Measurements from ENCODE around the gene SEMA3F.

The SEMA3F gene

DNA sequence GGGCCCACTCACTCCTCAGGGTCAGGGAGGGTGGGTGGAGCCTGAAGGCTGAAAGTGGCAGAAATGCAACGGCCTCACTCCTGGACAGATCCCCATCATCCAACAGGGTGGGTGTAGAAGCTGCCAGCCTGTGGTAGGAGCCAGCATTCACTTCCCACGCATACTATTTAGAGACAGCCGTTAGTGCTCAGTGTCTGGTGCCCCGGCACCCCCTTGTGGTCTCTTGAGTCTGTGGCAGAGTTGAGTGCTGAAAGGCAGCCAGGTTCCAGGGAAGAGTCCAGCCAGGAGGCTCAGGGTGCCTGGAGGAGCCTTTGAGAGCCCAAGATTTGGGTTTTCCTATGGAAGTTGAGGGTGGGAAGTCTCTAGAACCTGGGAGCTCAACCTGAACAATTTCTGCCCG lies 34.1 kb downstream of the SEMA3F start:
- peak; percentile 73 for DNase-seq (ENCODE audit: low spot score)
- in situ Hi-C loops (cut with MboI; ENCODE audit: low sequenced_read_pairs, unreplicated experiment) = no loop called here
- TF ChIP-seq, protein P1, sequence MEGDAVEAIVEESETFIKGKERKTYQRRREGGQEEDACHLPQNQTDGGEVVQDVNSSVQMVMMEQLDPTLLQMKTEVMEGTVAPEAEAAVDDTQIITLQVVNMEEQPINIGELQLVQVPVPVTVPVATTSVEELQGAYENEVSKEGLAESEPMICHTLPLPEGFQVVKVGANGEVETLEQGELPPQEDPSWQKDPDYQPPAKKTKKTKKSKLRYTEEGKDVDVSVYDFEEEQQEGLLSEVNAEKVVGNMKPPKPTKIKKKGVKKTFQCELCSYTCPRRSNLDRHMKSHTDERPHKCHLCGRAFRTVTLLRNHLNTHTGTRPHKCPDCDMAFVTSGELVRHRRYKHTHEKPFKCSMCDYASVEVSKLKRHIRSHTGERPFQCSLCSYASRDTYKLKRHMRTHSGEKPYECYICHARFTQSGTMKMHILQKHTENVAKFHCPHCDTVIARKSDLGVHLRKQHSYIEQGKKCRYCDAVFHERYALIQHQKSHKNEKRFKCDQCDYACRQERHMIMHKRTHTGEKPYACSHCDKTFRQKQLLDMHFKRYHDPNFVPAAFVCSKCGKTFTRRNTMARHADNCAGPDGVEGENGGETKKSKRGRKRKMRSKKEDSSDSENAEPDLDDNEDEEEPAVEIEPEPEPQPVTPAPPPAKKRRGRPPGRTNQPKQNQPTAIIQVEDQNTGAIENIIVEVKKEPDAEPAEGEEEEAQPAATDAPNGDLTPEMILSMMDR (IDR thresholded peaks at IDR 0.05; ENCODE audit: borderline replicate concordance, control extremely low read depth, extremely low read depth, insufficient read depth, missing control alignments) = peak; percentile 46

DNA sequence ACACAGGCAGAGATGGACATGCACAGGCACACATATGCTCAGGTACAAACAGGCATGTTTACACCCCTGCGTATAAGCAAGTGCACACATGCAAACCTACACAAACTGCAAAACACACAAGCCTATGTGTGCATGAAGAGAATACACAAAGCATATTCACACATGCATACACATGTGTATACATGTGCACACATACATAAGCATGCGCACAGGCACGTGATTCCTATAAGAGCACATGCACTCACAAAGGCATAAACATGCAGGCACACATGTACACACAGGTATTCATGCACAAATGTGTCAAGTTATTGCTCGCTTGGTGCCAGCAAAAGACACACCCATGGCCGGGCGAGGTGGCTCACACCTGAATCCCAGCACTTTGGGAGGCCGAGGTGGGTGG lies 34.9 kb downstream of the SEMA3F start:
- no peak for DNase-seq (ENCODE audit: low spot score)
- TF ChIP-seq, protein P1 (IDR thresholded peaks at IDR 0.05; ENCODE audit: borderline replicate concordance, control extremely low read depth, extremely low read depth, insufficient read depth, missing control alignments) = no peak
- in situ Hi-C loops (cut with MboI; ENCODE audit: low sequenced_read_pairs, unreplicated experiment) = loop anchor here (5.0 kb wide), 1 partner anchor 82 kb away; no protein-coding TSS in a partner anchor

DNA sequence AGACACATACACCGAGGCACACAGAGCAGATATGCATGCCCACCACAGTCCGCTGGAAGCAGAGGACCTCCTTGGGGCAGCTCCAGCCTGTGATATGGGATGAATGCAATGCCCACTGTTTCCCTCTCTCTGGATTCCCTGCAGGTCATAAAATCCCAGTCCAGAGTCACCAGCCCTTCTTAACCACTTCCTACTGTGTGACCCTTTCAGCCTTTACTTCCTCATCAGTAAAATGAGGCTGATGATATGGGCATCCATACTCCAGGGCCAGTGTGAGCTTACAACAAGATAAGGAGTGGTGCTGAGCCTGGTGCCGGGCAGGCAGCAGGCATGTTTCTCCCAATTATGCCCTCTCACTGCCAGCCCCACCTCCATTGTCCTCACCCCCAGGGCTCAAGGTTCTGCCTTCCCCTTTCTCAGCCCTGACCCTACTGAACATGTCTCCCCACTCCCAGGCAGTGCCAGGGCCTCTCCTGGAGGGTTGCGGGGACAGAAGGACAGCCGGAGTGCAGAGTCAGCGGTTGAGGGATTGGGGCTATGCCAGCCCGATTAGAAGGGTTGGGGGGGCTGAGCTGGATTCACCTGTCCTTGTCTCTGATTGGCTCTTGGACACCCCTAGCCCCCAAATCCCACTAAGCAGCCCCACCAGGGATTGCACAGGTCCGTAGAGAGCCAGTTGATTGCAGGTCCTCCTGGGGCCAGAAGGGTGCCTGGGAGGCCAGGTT lies 36.0 kb downstream of the SEMA3F start, which contains the start of gene GNAT1:
Gene GNAT1 (plus strand): TSS at position 675 of the 725 bp plus-strand sequence. CDS start 116 bp downstream, outside the sequence.
- TF ChIP-seq, protein P1 (IDR thresholded peaks at IDR 0.05; ENCODE audit: borderline replicate concordance, control extremely low read depth, extremely low read depth, insufficient read depth, missing control alignments) = no peak
- DNase-seq (ENCODE audit: low spot score) = no peak
- in situ Hi-C loops (cut with MboI; ENCODE audit: low sequenced_read_pairs, unreplicated experiment) = loop anchor here (5.0 kb wide), 1 partner anchor 81 kb away; no protein-coding TSS in a partner anchor

DNA sequence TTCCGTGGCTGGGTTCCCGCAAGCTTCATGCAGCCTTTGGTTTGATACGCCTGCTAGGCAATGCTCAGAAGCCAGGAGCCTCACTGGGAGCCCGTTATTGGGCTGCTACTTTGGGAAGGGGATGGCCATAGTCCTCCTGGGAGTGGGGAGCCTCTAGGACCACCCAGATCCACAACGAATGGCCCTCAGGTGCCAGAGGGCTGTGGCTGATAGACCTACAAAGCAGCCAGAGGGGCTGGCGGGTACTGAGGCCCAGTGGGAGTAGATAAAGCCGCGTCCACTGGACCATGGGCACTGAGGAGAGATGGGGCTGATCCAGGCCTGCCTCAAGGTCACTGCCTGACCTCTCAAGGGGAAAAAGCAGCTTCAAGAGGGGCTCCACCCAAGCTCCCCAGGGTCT lies 37.0 kb downstream of the SEMA3F start:
- DNase-seq (ENCODE audit: low spot score) = no peak
- in situ Hi-C loops (cut with MboI; ENCODE audit: low sequenced_read_pairs, unreplicated experiment) = loop anchor here (5.0 kb wide), 1 partner anchor 80 kb away; no protein-coding TSS in a partner anchor
- TF ChIP-seq, protein P1 (IDR thresholded peaks at IDR 0.05; ENCODE audit: borderline replicate concordance, control extremely low read depth, extremely low read depth, insufficient read depth, missing control alignments) = no peak

DNA sequence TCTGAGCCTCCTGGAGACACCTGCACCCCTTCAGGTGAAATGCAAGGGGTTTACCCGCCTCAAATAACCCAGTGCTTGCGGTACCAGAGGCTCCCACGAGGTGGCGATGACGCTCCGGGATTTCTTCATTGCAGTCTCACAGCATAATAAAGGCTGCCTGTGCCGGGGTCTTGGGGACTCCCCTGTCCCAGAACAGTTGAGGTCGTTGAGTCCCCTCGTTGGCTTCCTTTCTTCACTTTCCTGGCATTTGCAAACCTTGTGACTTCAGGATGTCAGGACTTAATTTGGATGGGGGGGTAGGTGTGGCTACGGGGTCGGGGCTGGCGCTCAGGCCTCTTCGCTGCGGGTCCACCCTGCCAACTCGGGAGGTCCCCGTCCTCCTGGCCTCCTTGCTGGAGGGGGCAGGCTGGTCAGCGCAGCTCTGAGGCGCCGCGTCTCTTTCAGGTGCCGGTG lies 37.6 kb downstream of the SEMA3F start:
- TF ChIP-seq, protein P1 (IDR thresholded peaks at IDR 0.05; ENCODE audit: borderline replicate concordance, control extremely low read depth, extremely low read depth, insufficient read depth, missing control alignments) = peak; percentile 92
- in situ Hi-C loops (cut with MboI; ENCODE audit: low sequenced_read_pairs, unreplicated experiment) = loop anchor here (5.0 kb wide), 1 partner anchor 80 kb away; no protein-coding TSS in a partner anchor
- DNase-seq (ENCODE audit: low spot score) = peak; percentile 90

DNA sequence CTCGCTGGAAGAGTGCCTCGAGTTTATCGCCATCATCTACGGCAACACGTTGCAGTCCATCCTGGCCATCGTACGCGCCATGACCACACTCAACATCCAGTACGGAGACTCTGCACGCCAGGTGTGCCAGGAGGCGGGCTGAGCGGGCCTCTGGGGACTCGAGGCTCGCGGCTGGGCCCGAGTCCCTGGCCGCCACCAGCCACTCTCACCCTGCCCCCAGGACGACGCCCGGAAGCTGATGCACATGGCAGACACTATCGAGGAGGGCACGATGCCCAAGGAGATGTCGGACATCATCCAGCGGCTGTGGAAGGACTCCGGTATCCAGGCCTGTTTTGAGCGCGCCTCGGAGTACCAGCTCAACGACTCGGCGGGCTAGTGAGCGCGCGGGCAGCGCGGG lies 38.2 kb downstream of the SEMA3F start:
- TF ChIP-seq, protein P1 (IDR thresholded peaks at IDR 0.05; ENCODE audit: borderline replicate concordance, control extremely low read depth, extremely low read depth, insufficient read depth, missing control alignments) = no peak
- no peak for DNase-seq (ENCODE audit: low spot score)
- in situ Hi-C loops (cut with MboI; ENCODE audit: low sequenced_read_pairs, unreplicated experiment) = loop anchor here (5.0 kb wide), 1 partner anchor 79 kb away; no protein-coding TSS in a partner anchor

Data from GM13976 (cell line).